GM19467 (cell line): ENCODE results near the gene NHERF2.

Experiments used
- ATAC-seq: cut with Tn5 transposase; IDR thresholded peaks from one replicate; pipeline ENCODE4 v1.9.1; 2021; ENCODE audit warnings: mild to moderate bottlenecking, moderate library complexity; ENCODE audit not compliant: unreplicated experiment

Gene NHERF2

DNA sequence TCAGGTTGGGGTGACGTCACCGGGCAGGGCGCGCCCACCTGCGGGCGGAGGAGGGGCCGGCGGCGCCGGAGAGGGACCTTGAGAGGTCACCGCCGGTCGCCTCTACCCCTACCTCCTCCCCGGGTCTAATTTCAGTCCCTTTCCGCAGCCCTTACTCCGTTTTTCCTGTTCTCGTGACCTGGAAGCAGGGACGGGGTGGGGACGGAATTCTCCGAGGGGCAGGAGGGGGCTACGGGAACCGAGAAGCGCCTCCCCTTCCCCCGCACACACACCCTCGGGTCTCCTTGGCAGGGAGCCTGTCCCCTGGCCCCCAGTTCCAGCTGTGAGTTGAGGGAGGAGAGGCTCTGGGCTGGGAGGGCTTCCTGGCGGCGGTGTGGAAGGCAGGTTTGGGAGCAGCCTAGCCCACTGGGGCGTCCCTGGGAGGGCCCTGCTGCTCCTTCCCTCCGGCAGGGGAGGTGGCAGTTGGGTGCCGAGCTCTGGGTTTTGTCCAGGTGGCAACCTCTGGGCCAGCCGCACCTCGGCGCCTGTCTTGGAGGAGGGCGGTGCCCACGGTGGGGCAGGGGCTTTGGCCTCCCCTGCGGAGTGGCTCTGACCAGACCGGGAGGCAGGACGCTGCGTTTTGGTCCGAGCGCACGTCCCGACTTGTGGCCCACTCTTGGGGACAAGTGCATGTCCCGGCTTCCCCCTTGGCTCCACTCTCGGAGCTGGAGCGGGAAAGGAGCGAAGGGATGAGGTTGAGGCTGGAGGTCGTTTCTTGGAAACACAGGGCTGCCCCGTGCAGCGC, 36.2 kb upstream of the NHERF2 start:
- ATAC-seq, result no peak

DNA sequence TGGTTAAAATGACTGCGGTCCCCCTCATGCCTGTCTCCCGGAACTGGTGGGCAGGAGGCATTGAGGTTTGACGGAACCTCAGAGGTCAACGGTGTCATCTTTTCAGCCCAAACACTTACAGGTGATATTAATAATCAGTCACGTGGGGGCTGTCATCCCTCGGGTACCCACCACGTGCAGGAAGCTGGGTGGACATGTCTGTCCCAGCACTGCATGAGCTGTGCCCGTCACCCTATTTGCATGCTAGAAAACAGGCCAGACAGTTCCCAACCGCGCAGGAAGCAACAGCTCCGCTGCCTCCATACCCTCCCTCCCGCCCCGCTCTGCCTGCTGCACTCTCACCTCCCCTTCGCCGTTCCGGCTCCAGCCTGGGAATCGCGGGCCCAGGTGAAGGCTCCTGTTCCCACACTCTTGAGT, 35.6 kb upstream of the NHERF2 start:
- peak; percentile 43 for ATAC-seq

DNA sequence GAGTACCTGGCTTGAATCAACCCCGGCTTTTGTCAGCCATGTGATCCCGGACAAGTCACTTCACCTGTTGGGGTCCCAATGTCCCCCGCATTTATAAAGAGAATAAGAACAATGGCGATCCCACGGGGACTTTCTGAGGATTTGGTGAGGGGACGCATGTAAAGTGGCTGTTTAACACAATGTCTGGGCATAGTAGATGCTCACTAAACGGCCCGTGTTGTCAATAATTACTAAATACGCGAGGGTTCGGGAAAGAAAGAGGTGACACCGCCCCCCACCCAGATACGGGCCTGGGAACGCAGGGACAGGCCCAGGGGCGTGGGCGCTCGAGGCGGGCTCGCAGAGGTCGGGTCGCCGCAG, 35.1 kb upstream of the NHERF2 start:
- no peak for ATAC-seq

DNA sequence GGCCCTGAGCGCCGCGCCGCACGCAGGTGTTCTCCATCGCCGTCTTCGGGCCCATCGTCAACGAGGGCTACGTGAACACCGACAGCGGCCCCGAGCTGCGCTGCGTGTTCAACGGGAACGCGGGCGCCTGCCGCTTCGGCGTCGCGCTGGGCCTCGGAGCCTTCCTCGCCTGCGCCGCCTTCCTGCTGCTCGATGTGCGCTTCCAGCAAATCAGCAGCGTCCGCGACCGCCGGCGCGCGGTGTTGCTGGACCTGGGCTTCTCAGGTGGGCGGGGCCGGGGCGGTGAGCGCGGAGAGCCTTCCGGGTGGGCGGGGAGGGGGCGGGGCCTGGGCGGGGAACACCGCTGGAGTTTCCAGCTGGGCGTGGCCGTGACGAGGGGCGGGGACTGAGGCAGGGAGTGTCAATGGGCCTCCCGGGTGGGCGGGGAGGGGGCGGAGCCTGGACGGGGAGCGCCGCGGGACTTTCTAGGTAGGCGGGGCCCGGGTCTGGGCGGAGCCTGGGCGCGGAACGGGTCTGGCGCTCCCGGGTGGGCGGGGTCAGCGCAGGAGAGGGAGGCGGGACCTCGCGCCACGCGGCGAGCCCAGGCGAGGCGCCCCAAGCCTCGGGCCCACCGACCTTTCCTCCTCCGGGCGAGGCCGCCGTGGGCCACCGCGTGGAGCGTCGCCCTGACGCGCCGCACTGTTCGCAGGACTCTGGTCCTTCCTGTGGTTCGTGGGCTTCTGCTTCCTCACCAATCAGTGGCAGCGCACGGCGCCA, 34.6 kb upstream of the NHERF2 start:
- ATAC-seq, result peak; percentile 41

DNA sequence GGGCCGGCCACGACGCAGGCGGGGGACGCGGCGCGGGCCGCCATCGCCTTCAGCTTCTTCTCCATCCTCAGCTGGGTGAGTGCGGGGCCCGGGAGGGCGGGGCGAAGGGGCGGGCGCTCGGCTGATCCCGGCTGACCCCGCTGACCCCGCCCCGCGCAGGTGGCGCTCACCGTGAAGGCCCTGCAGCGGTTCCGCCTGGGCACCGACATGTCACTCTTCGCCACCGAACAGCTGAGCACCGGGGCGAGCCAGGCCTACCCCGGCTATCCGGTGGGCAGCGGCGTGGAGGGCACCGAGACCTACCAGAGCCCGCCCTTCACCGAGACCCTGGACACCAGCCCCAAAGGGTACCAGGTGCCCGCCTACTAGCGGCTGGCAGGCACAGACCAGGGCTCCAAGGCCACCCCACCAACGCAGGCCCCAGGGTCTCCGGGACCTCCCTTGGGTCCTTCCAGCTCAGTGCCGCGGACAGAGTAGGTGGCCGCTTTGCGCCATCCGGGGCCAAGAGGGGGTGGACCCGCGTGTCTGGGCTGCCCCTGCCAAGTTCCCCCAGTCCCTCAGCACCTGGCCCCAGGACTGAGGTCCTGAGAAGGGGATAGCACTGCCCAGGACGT, 33.9 kb upstream of the NHERF2 start:
- no peak for ATAC-seq

DNA sequence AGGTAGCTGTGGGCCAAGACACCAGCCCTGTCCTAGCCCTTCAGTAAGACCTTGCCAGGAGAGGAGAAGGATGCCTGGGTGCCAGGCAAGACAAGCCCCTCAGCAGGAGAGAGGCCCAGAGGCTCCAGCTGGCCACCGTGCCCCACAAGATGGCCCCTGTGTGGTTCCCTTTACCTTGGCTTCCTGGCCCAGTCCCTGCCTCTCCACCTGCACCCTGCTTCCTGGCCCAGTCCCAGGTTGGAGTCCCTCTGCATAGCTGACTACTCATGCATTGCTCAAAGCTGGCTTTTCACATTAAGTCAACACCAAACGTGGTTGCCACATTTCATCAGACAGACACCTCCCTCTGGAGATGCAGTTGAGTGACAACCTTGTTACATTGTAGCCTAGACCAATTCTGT, 33.0 kb upstream of the NHERF2 start:
- ATAC-seq, result no peak

DNA sequence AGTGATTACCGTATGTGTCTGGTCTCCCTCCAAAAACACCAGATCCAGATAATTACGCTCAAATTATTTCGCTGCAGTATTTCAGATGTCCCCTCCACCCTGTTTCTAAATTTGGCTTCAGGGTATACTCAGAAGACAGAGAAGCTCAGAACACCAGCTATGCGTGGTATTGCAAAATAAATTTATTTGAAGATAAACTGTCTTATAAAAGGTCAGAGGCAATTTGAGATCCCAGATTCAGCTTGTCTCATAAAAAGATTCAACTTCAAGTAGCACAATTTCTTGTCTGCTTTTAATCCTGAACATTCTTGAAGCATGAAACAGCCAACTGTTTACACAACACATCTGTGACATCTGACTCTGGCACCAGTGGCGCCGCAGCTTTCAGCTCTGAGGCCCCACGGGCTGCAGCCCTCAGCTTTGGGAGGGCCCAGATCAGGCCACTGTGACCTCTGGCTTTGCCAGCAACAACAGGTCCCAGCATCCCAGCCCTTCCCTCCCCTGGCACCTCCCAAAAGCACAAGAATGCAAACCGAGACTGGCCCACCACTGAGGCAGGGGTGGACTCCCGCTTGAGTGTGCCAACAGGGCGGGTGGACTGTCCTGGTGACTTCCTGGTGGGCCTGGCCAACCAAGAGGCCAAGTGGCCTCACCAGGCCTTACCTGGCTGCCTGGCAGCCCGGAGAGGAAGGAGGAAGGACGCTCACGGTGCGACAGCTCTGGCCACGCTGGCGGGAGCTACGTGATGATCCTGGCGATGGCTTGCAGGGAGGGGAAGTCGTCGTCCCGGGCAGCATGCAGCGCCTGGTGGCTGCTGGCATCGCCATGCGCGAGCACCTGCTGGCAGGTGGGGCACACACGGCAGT, 29.0 kb upstream of the NHERF2 start:
- ATAC-seq, result no peak

DNA sequence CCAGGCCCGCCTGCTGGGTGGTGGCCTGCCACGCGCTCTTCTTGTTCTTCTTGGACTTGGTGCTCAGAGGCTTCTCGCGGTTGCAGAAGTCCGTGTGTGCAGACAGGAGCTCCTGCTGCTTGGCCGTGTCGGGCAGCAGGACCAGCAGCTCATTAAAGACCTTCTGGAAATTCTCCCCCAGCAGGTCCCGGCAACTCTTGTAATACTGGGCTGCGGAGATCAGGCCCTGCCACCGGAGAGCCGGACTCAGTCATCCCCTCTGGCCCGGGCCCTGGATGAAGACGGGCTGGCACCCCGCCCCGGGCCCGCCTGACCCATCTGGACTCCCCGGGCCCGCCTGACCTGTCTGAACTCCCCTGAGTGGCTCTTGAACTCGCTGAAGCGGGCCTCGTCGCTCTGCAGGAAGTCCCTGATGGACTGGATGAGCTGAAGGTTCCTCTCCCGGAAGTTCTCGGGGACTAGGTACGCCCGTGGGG, 28.3 kb upstream of the NHERF2 start:
- no peak for ATAC-seq

DNA sequence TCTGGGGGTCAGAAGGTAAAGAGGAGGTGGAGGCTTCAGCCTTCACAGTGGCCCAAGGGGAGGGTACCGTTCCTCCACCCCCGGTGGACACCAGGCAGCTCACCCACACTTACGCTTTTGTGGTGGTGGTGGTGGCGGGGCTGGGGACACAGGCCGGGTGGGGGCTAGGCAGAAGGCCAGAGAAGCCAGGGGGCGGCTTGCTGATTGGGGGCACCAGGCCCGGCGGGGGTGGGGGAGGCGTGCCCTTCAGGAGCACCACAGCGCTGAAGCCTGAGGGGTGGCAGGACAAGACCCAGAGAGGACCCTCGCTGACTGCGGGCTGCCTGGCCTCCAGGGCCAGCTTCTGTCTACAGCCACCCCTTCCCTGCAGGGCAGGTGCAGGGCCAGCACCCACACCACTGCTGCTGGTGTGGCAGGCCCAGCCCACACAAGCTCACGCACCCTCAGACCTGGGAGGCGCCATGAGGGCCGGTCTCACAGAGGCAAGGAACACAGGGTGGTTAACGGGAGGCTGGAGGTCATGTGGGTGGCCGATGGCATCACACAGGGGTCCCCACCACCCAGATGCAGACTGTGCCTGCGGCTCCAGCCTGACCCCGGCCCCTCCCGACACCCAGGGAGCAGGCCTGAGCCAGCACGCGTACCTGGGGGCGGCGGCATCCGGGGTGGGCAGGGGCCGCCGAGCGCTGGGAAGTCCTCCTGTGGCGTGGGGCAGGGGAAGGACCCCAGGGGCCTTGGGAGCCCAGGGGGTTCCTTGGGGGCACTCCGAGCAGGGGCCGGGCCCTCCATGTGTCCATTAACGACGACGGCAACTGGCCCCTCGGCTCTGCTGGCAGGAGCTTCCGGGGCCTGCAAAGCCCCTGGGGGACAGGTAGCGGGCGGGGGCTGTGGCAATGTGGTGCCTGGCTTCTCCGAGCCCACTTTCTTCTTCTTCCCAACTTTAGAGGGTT, 27.6 kb upstream of the NHERF2 start:
- ATAC-seq, result no peak

DNA sequence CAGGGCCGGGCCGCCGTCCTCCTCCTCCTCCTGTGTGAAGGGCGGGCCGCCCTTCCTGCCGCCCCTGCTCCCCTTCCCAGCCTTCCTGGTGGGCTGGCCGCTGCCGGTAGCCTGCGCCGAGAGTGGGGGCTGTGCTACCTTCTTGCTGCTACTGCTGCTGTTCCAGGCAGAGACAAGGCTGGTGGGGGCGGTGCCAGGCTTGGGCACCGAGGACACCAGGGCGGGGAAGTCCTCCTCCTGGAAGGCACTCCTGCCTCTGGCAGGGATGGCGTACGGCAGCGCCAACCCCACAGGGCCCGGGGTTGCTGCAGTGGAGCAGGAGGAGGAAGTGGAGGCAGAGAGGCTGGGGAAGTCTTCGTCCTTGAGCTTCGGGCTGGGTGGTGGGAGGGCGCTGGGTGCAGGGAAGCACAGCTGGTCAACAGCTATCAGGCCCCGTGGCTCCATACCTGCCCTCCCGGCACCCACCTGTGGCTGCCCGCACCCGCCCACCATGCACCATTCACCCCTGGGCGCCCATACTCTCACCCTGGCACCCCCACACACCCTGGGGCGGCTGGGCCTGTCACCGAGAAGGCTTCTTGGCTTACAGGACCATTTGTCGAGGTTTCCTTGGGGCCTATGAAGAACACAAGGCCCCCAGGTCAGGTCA, 26.7 kb upstream of the NHERF2 start:
- no peak for ATAC-seq

DNA sequence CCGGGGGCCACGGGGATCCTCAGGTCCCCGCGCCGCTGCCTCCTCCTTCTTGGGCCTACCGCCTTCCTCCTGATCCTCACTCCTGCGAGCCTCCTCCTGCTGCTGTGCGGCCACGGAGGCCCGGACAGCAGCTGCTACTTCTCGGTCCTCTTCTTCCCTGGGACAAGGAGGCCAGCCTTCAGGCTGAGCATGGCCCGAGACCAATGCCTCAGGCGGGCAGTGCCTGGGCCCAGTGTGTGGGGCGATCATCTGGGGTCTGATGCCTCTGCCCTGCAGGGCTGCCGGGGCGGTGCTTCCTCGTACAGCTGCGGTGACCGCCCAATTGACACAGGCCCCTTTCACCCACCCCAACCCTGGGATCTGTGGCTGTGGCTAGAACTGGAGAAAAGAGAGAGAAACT, 25.7 kb upstream of the NHERF2 start:
- ATAC-seq, result no peak

DNA sequence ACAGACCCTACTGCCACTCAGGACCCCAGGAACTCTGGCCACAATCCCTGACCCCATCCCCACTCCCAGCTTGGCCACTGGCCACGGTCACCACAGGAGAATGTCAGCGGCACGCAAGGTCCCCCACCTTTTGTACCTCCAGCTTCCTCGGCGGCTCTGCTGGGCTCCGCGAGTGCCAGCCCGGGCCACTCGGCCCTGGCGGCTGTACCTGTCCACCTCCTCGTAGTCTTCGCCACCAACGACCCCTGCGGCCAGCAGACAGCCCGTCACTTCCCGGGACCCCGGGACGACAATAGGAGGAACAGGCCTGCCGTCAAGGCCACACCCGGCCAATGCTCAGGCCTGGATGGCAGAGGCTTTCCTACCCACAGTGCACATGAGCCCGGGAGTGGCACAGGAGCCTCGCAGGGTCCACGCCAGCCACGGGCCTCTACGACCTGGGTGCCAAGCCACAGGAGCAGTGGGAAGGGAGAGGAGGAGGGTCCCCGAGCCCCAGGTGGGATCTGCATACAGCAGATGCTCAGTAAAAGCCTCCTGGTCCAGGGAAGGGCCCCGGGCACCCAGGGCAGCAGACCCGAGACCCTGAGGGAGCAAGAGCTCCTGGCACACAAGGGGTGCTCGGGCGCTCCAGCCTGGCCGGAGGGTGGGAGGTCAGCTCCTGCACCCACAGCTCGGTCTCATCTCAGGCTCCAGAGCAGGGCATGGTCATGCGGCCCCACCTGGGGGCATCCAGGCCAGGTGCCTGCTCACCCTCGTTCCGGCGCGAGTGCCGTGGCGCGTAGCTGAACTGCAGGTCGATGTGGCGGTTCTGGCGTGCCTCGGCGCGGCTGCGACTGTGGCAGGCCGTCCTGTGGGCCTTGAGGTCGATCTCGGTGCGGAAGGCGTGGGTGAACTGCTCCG, 25.0 kb upstream of the NHERF2 start:
- ATAC-seq, result no peak

DNA sequence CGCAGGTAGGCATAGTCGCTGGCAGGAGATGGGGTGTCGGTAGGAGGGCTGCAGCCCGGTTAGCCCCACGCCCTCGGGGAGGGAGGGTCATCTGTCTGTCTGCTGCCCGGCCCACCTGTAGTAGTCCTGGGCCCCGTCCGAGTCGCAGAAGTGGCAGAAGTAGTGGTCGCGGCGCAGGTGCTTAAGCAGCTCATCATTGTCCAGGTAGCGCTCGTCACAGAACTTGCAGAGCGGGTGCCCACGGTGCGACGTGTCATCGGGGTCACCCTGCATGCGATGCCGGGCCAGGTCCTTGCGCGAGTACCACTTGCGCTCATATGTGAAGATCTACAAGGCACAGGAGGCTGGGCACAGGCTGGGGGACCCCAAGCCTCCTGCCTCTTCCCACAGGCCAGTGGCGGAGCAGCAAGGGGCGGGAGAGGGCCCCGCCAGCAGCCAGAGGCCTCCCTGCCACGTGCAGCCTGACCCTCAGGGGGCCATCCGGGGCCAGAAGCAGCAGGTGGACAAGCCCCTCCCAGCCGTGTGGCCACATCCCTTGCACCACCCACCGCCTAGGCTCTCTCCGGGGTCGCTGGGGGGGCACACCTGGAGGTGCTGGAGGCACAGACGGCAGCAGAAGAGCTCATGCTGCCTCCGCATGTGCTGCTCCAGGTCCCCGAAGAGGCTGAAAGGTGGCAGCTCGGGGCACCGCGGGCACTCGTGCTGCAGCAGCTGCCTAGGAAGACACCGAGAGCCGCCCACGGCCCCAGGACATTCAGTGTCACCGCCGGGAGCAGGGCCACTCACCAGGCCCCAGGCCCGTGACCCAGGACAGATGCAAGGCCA, 24.1 kb upstream of the NHERF2 start:
- ATAC-seq, result no peak

DNA sequence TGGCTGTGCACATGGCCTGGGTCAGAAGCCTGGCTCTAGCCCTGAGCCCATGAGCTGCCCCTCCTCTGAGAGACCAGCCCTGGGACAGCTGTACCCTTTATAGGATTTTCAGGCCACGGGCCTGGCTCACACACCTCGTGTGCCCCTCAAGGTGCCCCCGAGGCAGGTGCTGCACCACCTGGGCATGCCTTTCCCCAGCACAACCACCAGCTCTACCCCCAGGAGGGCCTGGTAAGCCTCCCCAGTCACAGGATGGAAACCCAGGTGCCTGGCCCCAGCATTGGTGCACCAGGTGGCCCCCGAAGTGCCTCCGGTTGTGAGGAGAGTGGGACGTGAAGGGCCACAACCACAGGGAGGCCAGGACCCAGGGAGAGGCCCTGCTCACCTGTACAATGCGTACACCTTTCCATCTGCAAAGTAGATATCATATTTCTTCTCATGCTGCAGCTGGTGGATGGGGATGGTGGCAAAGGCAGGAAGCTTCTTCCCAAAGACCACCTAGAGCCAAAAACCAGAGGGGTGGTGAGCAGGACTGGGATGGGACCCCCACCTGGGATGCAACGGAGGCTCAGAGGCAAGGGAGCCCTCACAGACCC, 23.4 kb upstream of the NHERF2 start:
- no peak for ATAC-seq

DNA sequence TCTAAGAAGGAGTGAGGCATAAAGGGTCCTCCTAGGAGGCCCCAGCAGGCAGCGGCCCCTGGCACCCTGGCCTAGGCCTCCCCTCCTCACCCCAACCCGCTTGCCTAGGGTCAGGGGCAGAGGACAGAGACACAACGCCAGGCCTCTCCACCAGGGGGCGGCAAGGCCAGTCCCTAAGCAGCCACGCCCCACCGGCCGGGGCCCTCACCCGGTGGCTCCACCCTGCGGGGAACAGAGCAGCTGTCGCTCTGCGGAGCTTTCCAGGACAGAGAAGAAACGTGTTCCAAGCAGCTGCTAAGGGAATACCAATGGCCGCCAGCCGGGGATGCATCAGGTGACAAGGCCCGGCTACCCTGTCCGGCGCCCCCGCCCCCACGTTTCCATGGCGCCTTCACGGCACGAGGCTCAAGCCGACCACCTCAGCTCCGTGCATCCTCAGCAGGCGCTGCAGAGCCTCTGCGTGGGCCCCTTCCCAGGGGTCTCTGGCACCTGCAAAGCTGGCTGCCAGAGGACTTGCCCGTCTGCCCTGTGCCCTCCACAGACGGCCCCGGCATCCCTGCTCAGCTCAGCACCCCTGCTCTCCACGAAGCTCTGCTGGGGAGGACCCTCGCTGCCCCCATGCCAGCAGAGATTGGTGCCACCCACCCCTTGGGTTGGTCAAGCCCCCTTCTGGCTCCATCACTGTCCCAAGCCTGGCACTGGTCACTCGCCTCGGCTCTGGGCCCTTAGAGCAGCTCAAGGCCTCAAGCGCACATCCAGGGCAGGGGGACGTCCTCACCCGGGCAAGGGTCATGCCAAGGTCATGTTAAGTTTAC, 22.7 kb upstream of the NHERF2 start:
- ATAC-seq, result peak; percentile 51

DNA sequence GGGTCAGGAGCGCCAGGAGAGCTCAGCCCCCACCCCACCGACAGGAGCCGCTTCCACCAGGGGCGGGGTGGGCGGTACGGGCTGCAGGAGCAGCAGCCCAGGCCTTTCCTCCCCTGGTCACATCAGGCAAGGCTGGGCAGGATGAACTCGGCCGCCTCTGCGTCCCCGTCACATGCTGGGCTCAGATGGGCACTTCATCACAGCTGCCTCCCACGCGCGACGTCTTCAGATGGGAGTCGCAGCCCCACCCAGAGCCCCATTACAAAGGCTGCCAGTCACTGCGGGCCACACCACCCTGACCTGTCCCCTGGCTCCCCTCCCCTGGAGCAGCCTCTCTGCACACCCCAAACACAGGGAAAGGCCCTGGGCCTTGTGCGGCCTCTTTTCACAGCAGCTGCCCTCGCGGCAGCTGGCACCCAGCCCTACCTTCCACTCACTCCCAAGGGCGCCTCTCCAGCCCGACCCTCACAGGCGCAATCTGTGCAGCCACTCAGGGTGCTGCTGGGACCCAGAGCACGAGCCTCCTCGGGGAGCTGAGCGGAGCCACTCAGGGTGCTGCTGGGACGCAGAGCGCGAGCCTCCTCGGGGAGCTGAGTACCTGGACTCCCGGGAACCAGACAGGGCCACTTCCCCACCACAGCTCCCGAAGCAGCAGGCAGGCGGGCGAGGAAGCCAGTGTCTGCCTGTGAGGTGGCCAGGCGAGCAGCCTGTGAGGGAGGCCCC, 21.7 kb upstream of the NHERF2 start:
- ATAC-seq, result no peak
